IPS-15b (cell line): ENCODE data around the gene RNF19B.
"Not testable (repeated sequence)": the region's sequence is repeated elsewhere in the genome, so short reads cannot be mapped to it uniquely, and the experiment has no call there.

Experiments
- H3K27me3 ChIP-seq: one replicate; pipeline ENCODE4 v1.6.1; 2013; ENCODE audit warnings: low read length; ENCODE audit not compliant: control insufficient read depth, insufficient read depth
- H3K36me3 ChIP-seq: one replicate; pipeline ENCODE4 v1.6.1; 2013; ENCODE audit warnings: low read length; ENCODE audit not compliant: control insufficient read depth, insufficient read depth
- H3K4me1 ChIP-seq: one replicate; pipeline ENCODE4 v1.6.1; 2013; ENCODE audit warnings: mild to moderate bottlenecking, low read length; ENCODE audit not compliant: control insufficient read depth, insufficient read depth
- H3K4me3 ChIP-seq: one replicate; pipeline ENCODE4 v1.5.1; 2013; ENCODE audit warnings: low read depth, low read length
- H3K9ac ChIP-seq: one replicate; pipeline ENCODE4 v1.6.1; 2013; ENCODE audit warnings: low read depth, mild to moderate bottlenecking, low read length
- H3K9me3 ChIP-seq: one replicate; pipeline ENCODE4 v1.6.1; 2013; ENCODE audit warnings: mild to moderate bottlenecking, low read length; ENCODE audit not compliant: control insufficient read depth, insufficient read depth

The RNF19B gene

DNA sequence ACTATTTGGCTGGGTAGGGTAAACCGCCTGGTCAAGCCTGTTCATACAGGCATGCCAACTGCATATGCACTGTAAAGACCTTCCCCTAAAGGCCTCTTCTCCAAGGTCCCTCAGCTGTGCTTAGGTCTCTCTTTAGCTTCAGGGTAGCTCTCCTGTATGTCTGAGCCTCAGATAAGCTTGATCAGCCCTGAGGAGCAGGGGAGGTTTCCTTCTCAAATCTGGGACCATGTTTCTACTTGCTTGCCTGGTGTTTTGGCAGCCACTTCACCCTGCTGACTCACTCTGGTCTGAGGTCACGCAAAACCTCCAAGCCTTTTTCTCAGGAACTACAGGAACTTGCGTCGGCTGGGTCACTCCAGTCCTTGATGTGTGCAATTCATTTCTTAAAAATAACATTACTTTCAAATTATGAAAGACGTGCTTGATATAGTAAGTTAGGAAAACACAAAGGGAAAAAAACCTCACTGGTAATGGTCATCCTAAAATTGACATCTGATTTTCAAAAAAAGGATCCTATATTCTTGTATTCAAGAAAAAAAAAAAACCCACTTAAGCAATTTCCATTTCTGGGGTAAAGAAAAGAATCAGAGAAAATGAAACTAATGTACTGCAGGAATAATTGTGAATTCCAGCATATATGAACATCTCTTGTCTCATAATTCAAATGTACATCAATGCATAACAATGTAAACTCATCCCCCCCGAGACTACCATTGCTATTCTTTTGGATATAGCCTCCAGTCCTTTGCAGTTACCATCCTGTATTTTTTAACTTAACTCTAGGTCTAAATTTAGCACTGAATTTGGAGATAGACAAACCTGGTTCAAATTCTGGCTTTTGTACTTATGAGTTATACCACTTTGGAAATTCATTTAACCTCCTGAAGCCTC is 24.8 kb upstream of the RNF19B start:
- Histone ChIP-seq H3K9me3 (no peaks in the 10 kb centered on the region), H3K27me3 (no peaks in the 10 kb centered on the region), H3K9ac (no peak overlapping the region), H3K4me1 (peaks cover 12% of the 10 kb centered on the region), H3K36me3 (no peaks in the 10 kb centered on the region), H3K4me3 (no peak overlapping the region)

GRCh38 chr1:32988665-32989064 is 24.1 kb upstream of the RNF19B start:
- Histone ChIP-seq H3K4me1 (peaks cover 15% of the 10 kb centered on the region), H3K9me3 (no peaks in the 10 kb centered on the region), H3K4me3 (no peak overlapping the region), H3K36me3 (no peaks in the 10 kb centered on the region), H3K27me3 (no peaks in the 10 kb centered on the region), H3K9ac (no peak overlapping the region)

- no peak overlapping the region for H3K9ac ChIP-seq
- no peak overlapping the region for H3K4me3 ChIP-seq
- no peaks in the 10 kb centered on the region for H3K36me3 ChIP-seq
- H3K9me3 ChIP-seq: no peaks in the 10 kb centered on the region
- peaks cover 9% of the 10 kb centered on the region for H3K4me1 ChIP-seq
- H3K27me3 ChIP-seq: no peaks in the 10 kb centered on the region
These were observed 20.6 kb upstream of the RNF19B start for GRCh38 chr1:32985226-32985625.

DNA sequence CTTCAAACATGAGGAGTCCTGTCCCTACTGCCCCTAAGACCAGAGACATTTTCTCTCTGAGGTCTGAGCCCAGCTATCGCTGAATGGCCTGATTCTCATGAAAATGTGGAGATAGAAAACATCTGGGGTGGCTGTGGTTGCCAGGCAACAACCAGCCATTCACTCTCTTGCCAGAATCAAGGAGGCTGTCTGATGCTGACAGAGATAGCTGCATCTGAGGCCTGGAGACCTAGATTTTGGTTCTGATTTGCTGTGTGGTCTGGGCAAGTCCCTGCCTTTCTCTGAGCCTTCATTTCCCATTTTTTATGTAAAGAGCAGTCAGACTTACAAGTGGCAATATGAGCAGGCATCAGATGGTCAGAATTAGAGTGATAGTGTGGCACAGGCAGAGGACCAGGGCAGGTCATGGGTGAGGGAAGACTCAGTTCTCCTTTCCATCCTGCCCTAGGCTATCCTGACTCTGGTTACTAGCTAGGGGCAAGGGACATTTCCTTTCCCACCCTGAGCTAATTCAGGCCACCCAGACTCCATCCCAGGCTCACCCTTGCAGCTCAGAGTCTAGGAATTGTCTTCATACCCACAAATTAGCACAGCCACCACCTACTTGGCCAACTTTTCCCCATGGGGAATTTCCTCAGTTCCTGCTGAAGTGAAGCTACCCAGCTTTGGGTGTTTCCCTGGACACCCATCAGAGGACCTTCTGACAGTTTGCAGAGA is 20.0 kb upstream of the RNF19B start:
- peaks cover 9% of the 10 kb centered on the region for H3K4me1 ChIP-seq
- no peaks in the 10 kb centered on the region for H3K36me3 ChIP-seq
- no peaks in the 10 kb centered on the region for H3K27me3 ChIP-seq
- no peaks in the 10 kb centered on the region for H3K9me3 ChIP-seq
- no peak overlapping the region for H3K9ac ChIP-seq
- no peak overlapping the region for H3K4me3 ChIP-seq

- Histone ChIP-seq H3K4me1 (peaks cover 9% of the 10 kb centered on the region), H3K4me3 (no peak overlapping the region), H3K36me3 (no peaks in the 10 kb centered on the region), H3K9me3 (no peaks in the 10 kb centered on the region), H3K9ac (no peak overlapping the region), H3K27me3 (no peaks in the 10 kb centered on the region)
These were observed 19.5 kb upstream of the RNF19B start for GRCh38 chr1:32984090-32984454.

GRCh38 chr1:32983020-32983419 is 18.4 kb upstream of the RNF19B start:
- Histone ChIP-seq H3K4me1 (peaks cover 9% of the 10 kb centered on the region), H3K36me3 (no peaks in the 10 kb centered on the region), H3K27me3 (no peaks in the 10 kb centered on the region), H3K4me3 (no peak overlapping the region), H3K9ac (no peak overlapping the region), H3K9me3 (no peaks in the 10 kb centered on the region)

- Histone ChIP-seq H3K9ac (no peak overlapping the region), H3K9me3 (no peaks in the 10 kb centered on the region), H3K36me3 (no peaks in the 10 kb centered on the region), H3K4me1 (peaks cover 9% of the 10 kb centered on the region), H3K4me3 (no peak overlapping the region), H3K27me3 (peaks cover 2% of the 10 kb centered on the region)
These were observed 16.6 kb upstream of the RNF19B start for GRCh38 chr1:32981003-32981901.

DNA sequence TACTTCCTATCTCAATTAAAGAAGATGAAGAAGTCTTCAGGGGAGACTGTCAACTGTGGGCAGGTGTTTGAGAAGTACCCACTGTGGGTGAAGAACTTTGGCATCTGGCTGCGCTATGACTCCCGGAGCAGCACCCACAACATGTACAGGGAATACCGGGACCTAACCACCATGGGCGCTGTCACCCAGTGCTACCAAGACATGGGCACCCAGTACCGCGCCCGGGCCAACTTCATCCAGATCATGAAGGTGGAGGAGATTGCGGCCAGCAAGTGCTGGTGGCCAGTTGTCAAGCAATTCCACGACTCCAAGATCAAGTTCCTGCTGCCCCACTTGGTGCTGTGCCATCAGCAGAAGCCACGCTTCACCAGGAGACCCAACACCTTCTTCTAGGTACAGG is 15.5 kb upstream of the RNF19B start:
- H3K4me1 ChIP-seq: peaks cover 9% of the 10 kb centered on the region
- no peak overlapping the region for H3K4me3 ChIP-seq
- peaks cover 2% of the 10 kb centered on the region for H3K27me3 ChIP-seq
- no peaks in the 10 kb centered on the region for H3K9me3 ChIP-seq
- no peak overlapping the region for H3K9ac ChIP-seq
- no peaks in the 10 kb centered on the region for H3K36me3 ChIP-seq

GRCh38 chr1:32978854-32979253 is 14.2 kb upstream of the RNF19B start:
- Histone ChIP-seq H3K36me3 (no peaks in the 10 kb centered on the region), H3K9me3 (no peaks in the 10 kb centered on the region), H3K4me1 (peaks cover 4% of the 10 kb centered on the region), H3K9ac (no peak overlapping the region), H3K27me3 (peaks cover 2% of the 10 kb centered on the region), H3K4me3 (no peak overlapping the region)

- Histone ChIP-seq H3K36me3 (no peaks in the 10 kb centered on the region), H3K4me1 (peaks cover 4% of the 10 kb centered on the region), H3K27me3 (peaks cover 3% of the 10 kb centered on the region), H3K9ac (no peak overlapping the region), H3K9me3 (no peaks in the 10 kb centered on the region), H3K4me3 (no peak overlapping the region)
These were observed 13.0 kb upstream of the RNF19B start for GRCh38 chr1:32977546-32978087.

DNA sequence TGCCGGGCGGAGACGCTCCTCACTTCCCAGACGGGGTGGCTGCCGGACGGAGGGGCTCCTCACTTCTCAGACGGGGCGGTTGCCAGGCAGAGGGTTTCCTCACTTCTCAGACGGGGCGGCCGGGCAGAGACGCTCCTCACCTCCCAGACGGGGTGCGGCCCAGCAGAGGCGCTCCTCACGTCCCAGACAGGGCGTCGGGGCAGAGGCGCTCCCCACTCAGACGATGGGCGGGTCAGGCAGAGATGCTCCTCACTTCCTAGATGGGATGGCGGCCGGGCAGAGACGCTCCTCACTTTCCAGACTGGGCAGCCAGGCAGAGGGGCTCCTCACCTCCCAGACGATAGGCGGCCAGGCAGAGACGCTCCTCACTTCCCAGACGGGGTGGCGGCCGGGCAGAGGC is 10.4 kb upstream of the RNF19B start:
- H3K4me3 ChIP-seq, H3K9ac ChIP-seq, H3K36me3 ChIP-seq, H3K4me1 ChIP-seq, H3K9me3 ChIP-seq: not testable (repeated sequence)
- H3K27me3 ChIP-seq: peaks cover 26% of the 10 kb centered on the region
